Inferior parietal cortex (tissue), 1 donor: ENCODE measurements around the gene PAK6.

Experiments used
- DNase-seq: peaks from one replicate; pipeline ENCODE4 v3.0.0-alpha.2; 2016; ENCODE audit errors: extremely low spot score

The PAK6 gene

GRCh38 chr15:40255033-40255432, 16.2 kb downstream of the PAK6 start:
- DNase-seq: no peak

- DNase-seq: no peak
Measured at GRCh38 chr15:40256638-40257235, 17.9 kb downstream of the PAK6 start.

- no peak for DNase-seq
Measured at GRCh38 chr15:40257656-40258450, 19.0 kb downstream of the PAK6 start.

GRCh38 chr15:40258544-40258943, 19.7 kb downstream of the PAK6 start:
- no peak for DNase-seq

GRCh38 chr15:40259021-40259420, 20.2 kb downstream of the PAK6 start:
- DNase-seq: no peak

GRCh38 chr15:40263024-40263754, 24.3 kb downstream of the PAK6 start:
- no peak for DNase-seq

GRCh38 chr15:40264321-40265153, 25.7 kb downstream of the PAK6 start:
- DNase-seq: no peak

GRCh38 chr15:40265355-40265754, 26.5 kb downstream of the PAK6 start:
- DNase-seq: no peak

GRCh38 chr15:40265875-40266274, 27.0 kb downstream of the PAK6 start:
- no peak for DNase-seq

GRCh38 chr15:40266828-40267304, 28.0 kb downstream of the PAK6 start:
- DNase-seq: no peak

GRCh38 chr15:40267670-40268069, 28.8 kb downstream of the PAK6 start:
- DNase-seq: no peak

- no peak for DNase-seq
Measured at GRCh38 chr15:40269604-40270003, 30.7 kb downstream of the PAK6 start.

- no peak for DNase-seq
Measured at GRCh38 chr15:40270246-40270995, 31.6 kb downstream of the PAK6 start.

GRCh38 chr15:40271685-40272484, 33.0 kb downstream of the PAK6 start:
- DNase-seq: no peak

GRCh38 chr15:40272485-40273056, 33.7 kb downstream of the PAK6 start:
- DNase-seq: no peak

- DNase-seq: no peak
Measured at GRCh38 chr15:40273428-40273827, 34.6 kb downstream of the PAK6 start.

GRCh38 chr15:40274350-40275274, 35.7 kb downstream of the PAK6 start:
- peak; percentile 84 for DNase-seq

GRCh38 chr15:40275523-40275922, 36.7 kb downstream of the PAK6 start:
- no peak for DNase-seq

GRCh38 chr15:40275954-40276353, 37.1 kb downstream of the PAK6 start:
- DNase-seq: no peak
